ENCODE data around the gene ACYP2.

ACYP2 gene

DNA sequence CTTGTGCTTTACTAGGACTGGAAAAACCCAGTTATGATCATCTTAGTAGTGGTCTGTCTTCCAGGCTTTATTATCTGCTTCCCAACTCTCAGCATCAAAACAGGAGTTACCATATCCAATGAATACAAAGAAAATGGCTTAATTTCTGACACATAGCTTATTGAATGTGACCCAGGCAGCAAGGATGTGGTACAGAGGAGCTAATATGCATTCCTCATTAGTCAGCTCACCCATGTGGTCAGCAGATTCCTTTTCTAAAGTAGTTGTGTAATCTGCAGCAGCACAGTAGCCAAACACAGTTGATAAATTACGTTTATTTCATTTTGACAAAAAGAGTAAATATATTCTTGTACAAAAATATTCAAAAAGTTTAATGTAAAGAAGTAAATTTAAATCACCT, 97.0 kb downstream of the ACYP2 start:
- H3K9ac ChIP-seq (ENCODE audit: low read depth, low read length, poor library complexity, severe bottlenecking) = no peak overlapping the region
- H4K20me1 ChIP-seq (ENCODE audit: insufficient read depth, low read length, poor library complexity, severe bottlenecking) = no peaks in the 10 kb centered on the region
- no peaks in the 10 kb centered on the region for H3K36me3 ChIP-seq (ENCODE audit: insufficient read depth, low read length)
- no peak overlapping the region for H3K4me3 ChIP-seq (ENCODE audit: low read length, poor library complexity, severe bottlenecking)
- no peaks in the 10 kb centered on the region for H3K9me2 ChIP-seq (replicated peaks; ENCODE audit: low read depth, low read length)
- peaks cover 10% of the 10 kb centered on the region; the same call in 1 of the 2 replicates for H3K9me3 ChIP-seq (ENCODE audit: insufficient read depth, low read depth, low read length)
- no peak overlapping the region for H2AFZ ChIP-seq (ENCODE audit: low read length)
- no peaks in the 10 kb centered on the region for H3K4me1 ChIP-seq (ENCODE audit: insufficient read depth, low read length, poor library complexity, severe bottlenecking)
- no peaks in the 10 kb centered on the region for H3K79me2 ChIP-seq (ENCODE audit: insufficient read depth, low read length)
- no peaks in the 10 kb centered on the region for H3K27me3 ChIP-seq (ENCODE audit: insufficient read depth, low read length, poor library complexity, severe bottlenecking)
- H3K4me2 ChIP-seq (ENCODE audit: low read depth, low read length, poor library complexity, severe bottlenecking) = no peak overlapping the region
- TF ChIP-seq EZH2phosphoT487 (IDR thresholded peaks at IDR 0.05; ENCODE audit: borderline replicate concordance) = no peak
- TF ChIP-seq, protein P1, sequence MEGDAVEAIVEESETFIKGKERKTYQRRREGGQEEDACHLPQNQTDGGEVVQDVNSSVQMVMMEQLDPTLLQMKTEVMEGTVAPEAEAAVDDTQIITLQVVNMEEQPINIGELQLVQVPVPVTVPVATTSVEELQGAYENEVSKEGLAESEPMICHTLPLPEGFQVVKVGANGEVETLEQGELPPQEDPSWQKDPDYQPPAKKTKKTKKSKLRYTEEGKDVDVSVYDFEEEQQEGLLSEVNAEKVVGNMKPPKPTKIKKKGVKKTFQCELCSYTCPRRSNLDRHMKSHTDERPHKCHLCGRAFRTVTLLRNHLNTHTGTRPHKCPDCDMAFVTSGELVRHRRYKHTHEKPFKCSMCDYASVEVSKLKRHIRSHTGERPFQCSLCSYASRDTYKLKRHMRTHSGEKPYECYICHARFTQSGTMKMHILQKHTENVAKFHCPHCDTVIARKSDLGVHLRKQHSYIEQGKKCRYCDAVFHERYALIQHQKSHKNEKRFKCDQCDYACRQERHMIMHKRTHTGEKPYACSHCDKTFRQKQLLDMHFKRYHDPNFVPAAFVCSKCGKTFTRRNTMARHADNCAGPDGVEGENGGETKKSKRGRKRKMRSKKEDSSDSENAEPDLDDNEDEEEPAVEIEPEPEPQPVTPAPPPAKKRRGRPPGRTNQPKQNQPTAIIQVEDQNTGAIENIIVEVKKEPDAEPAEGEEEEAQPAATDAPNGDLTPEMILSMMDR (conservative IDR thresholded peaks at IDR 0.05; ENCODE audit: low read length) = no peak
- no peaks in the 10 kb centered on the region for H3F3A ChIP-seq (ENCODE audit: low read depth)

DNA sequence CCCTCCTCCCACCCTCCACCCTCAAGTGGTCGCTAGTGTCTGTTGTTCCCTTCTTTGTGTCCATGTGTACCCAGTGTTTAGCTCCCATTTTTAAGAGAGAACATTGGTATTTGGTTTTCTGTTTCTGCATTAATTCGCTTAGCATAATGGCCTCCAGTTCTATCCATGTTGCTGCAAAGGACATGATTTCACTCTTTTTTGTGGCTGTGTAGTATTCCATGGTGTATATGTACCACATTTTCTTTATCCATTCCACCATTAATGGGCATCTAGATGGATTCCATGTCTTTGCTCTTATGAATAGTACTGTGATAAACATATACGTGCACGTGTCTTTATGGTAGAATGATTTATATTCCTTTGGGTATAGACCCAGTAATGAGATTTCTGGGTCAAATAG, 97.7 kb downstream of the ACYP2 start:
- Histone ChIP-seq H3K9me3 (ENCODE audit: insufficient read depth, low read depth, low read length) (peaks cover 10% of the 10 kb centered on the region; the same call in 1 of the 2 replicates), H3K9ac (ENCODE audit: low read depth, low read length, poor library complexity, severe bottlenecking) (no peak overlapping the region), H3K79me2 (ENCODE audit: insufficient read depth, low read length) (no peaks in the 10 kb centered on the region), H3K27me3 (ENCODE audit: insufficient read depth, low read length, poor library complexity, severe bottlenecking) (no peaks in the 10 kb centered on the region), H4K20me1 (ENCODE audit: insufficient read depth, low read length, poor library complexity, severe bottlenecking) (no peaks in the 10 kb centered on the region), H3K9me2 (replicated peaks; ENCODE audit: low read depth, low read length) (no peaks in the 10 kb centered on the region), H3F3A (ENCODE audit: low read depth) (no peaks in the 10 kb centered on the region), H3K36me3 (ENCODE audit: insufficient read depth, low read length) (no peaks in the 10 kb centered on the region), H2AFZ (ENCODE audit: low read length) (no peak overlapping the region), H3K4me3 (ENCODE audit: low read length, poor library complexity, severe bottlenecking) (no peak overlapping the region), H3K4me1 (ENCODE audit: insufficient read depth, low read length, poor library complexity, severe bottlenecking) (no peaks in the 10 kb centered on the region), H3K4me2 (ENCODE audit: low read depth, low read length, poor library complexity, severe bottlenecking) (no peak overlapping the region)
- TF ChIP-seq, protein P1 (conservative IDR thresholded peaks at IDR 0.05; ENCODE audit: low read length) = no peak
- TF ChIP-seq EZH2phosphoT487 (IDR thresholded peaks at IDR 0.05; ENCODE audit: borderline replicate concordance) = no peak

DNA sequence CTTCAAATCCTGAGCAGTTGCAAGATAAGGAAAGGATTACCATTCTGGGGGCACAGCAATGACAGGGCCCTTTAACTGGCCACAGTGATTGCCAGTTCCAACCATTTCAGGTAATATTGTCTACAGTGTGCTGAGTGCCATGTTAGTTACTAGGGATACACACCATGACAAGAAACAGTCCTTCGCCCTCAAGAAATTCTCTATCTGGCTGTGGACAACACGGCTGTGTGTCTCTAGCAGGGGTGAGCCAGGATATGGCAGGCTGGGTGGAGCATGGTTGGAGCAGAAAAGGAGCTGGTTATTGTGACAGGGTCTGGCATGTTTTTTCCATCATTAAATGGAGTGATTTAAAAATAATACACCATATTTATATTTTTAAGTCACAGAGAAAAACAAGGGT, 109.6 kb downstream of the ACYP2 start:
- H3F3A ChIP-seq (ENCODE audit: low read depth) = no peaks in the 10 kb centered on the region
- TF ChIP-seq EZH2phosphoT487 (IDR thresholded peaks at IDR 0.05; ENCODE audit: borderline replicate concordance) = no peak
- TF ChIP-seq, protein P1 (conservative IDR thresholded peaks at IDR 0.05; ENCODE audit: low read length) = no peak

More for the DNA sequence above, 109.6 kb downstream of the ACYP2 start:
- Histone ChIP-seq H3K4me1 (ENCODE audit: insufficient read depth, low read length, poor library complexity, severe bottlenecking) (no peaks in the 10 kb centered on the region), H3K36me3 (ENCODE audit: insufficient read depth, low read length) (no peaks in the 10 kb centered on the region), H3K27me3 (ENCODE audit: insufficient read depth, low read length, poor library complexity, severe bottlenecking) (no peaks in the 10 kb centered on the region), H2AFZ (ENCODE audit: low read length) (no peak overlapping the region), H3K9ac (ENCODE audit: low read depth, low read length, poor library complexity, severe bottlenecking) (no peak overlapping the region), H3K9me2 (replicated peaks; ENCODE audit: low read depth, low read length) (no peaks in the 10 kb centered on the region), H3K4me2 (ENCODE audit: low read depth, low read length, poor library complexity, severe bottlenecking) (no peak overlapping the region), H3K79me2 (ENCODE audit: insufficient read depth, low read length) (no peaks in the 10 kb centered on the region), H4K20me1 (ENCODE audit: insufficient read depth, low read length, poor library complexity, severe bottlenecking) (no peaks in the 10 kb centered on the region), H3K4me3 (ENCODE audit: low read length, poor library complexity, severe bottlenecking) (no peak overlapping the region), H3K9me3 (ENCODE audit: insufficient read depth, low read depth, low read length) (no peaks in the 10 kb centered on the region)
